ENCODE data around the gene ZFP64.

The ZFP64 gene

DNA sequence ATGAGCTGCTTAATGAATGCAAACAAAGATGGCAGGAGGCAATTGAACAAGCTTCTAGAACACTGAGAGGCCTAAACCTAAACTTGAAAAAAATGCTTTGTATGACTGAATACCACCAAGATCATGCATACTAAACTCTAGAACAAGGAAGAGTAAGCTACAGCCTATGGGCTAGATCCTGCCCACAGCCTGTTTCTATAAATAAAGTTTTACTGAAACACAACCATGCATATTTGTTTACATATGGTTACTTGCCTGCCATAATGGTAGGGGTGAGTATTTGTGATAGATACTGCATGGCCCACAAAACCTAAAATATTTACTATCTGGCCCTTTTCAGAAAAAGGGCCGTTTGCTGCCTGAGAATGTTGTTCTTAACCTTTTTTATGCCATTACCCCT, 37.0 kb downstream of the ZFP64 start:
- FAIRE-seq = no peak
- TF ChIP-seq, protein P1, sequence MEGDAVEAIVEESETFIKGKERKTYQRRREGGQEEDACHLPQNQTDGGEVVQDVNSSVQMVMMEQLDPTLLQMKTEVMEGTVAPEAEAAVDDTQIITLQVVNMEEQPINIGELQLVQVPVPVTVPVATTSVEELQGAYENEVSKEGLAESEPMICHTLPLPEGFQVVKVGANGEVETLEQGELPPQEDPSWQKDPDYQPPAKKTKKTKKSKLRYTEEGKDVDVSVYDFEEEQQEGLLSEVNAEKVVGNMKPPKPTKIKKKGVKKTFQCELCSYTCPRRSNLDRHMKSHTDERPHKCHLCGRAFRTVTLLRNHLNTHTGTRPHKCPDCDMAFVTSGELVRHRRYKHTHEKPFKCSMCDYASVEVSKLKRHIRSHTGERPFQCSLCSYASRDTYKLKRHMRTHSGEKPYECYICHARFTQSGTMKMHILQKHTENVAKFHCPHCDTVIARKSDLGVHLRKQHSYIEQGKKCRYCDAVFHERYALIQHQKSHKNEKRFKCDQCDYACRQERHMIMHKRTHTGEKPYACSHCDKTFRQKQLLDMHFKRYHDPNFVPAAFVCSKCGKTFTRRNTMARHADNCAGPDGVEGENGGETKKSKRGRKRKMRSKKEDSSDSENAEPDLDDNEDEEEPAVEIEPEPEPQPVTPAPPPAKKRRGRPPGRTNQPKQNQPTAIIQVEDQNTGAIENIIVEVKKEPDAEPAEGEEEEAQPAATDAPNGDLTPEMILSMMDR (IDR thresholded peaks at IDR 0.05; ENCODE audit: insufficient read depth, missing control alignments) = no peak

DNA sequence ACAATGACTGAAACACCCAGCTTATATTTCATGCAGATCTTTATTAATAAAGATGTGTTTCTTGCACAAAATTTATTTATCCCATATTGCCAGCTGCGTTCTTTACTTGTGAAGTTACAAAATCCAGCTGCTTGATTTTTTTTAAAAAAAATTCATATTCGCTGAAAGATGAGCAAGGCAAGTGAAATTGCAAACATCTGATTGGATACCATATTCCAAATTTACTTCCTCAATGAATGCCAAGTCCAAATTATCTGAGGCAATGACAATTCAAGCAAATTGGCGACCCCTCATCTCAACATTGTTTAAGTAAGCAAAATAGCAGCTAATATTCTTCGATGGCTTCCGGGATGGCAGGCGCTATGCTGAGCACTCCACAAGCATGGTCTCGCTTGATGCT, 37.7 kb downstream of the ZFP64 start:
- TF ChIP-seq, protein P1 (IDR thresholded peaks at IDR 0.05; ENCODE audit: insufficient read depth, missing control alignments) = no peak
- no peak for DNase-seq (ENCODE audit: insufficient read length, low spot score)
- no peak for FAIRE-seq

More for the DNA sequence above, 37.0 kb downstream of the ZFP64 start:
- DNase-seq (ENCODE audit: insufficient read length, low spot score) = no peak

DNA sequence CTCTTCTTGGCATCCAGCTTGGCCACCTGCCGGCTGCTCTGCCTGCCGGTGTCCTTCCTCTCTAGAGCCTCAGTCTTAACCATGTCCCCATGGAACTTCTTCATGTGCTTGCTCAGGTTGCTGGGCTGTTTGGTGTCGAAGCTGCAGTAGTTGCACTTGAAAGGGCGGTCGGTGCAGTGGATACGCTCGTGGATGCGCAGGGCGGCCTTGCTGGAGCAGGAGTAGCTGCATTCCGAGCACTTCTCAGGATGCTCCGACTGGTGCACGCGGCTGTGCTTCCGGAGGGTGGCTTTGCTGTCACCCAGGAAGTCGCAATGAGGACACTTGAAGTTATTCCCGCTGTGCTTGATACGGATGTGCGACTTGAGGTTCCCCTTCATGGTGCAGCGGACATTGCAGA, 38.7 kb downstream of the ZFP64 start:
- DNase-seq (ENCODE audit: insufficient read length, low spot score) (no peak), FAIRE-seq (no peak)
- TF ChIP-seq, protein P1 (IDR thresholded peaks at IDR 0.05; ENCODE audit: insufficient read depth, missing control alignments) = no peak

DNA sequence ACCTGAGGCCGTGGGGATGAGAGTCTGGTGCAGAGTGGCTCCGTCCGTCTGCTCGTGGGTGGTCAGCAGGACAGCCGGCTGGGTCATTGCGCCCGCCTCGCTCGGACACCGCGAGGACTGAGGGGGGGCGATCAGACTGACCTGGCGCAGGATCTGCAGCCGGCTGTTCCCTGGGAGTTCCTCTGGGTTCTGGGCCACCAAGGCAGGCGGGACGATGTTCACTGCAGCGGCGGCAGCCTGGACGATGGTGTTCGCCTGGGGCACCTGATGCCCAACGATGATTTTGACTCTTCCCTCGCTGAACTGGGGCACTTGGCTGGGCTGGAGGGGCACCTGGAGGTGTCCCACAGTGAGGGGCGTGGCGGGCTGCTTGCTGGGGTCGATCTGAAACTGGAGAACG, 39.2 kb downstream of the ZFP64 start:
- TF ChIP-seq, protein P1 (IDR thresholded peaks at IDR 0.05; ENCODE audit: insufficient read depth, missing control alignments) = no peak
- FAIRE-seq (no peak), DNase-seq (ENCODE audit: insufficient read length, low spot score) (no peak)

DNA sequence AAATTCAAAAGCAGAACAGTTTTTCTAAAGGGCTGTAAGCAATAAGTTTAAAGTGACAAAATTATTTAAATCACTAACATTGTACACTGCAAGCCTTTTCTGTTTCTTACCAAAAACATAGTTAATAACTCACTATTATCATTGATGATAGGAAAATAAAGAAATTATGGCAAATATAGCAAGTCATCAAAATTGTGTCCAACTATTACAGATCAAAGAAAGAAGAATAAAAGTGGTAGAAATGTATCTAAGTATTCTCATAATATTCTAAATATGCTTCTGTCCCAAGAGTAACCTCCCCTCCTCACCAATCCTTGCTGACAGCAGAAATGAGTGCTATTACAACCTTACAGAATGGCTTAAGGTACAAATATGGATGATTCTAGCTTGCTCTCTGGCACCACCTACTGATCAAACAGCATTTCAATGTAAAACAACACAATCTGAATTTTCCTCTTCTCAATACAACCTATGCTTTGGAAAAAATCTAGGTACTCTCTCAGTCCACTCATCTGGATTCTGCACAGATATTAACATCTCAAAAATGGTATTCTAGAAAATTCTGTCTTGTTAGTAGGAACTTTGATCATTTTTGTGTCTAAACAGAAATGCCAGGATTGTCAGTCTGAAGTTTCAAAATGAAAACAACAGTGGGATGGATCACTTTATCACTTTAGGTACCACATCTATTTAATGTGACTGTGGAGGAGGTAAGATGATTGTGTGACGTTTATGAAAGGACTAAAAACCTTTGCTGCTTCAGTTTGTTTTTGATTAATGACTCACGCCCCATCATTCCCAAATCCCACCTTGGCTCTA, 40.9 kb downstream of the ZFP64 start:
- peak; percentile 56 for FAIRE-seq
- TF ChIP-seq, protein P1 (IDR thresholded peaks at IDR 0.05; ENCODE audit: insufficient read depth, missing control alignments) = peak; percentile 77
- DNase-seq (ENCODE audit: insufficient read length, low spot score) = peak; percentile 28

DNA sequence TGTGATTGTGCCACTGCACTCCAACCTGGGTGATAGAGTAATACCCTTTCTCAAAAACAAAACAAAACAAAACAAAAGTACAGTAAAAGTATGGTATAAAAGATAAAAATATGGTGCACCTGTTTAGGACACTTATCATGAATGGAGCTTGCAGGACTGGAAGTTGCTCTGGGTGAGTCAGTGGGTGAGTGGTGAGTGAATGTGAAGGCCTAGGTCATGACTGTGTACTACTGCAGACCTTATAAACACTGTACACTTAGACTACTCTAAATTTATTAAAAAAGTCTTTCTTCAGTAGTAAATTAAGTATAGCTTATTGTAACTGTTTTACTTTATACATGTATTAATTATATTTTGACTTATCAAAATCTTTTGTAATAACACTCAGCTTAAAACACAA, 46.0 kb downstream of the ZFP64 start:
- TF ChIP-seq, protein P1 (IDR thresholded peaks at IDR 0.05; ENCODE audit: insufficient read depth, missing control alignments) = no peak
- DNase-seq (ENCODE audit: insufficient read length, low spot score) = no peak
- no peak for FAIRE-seq

DNA sequence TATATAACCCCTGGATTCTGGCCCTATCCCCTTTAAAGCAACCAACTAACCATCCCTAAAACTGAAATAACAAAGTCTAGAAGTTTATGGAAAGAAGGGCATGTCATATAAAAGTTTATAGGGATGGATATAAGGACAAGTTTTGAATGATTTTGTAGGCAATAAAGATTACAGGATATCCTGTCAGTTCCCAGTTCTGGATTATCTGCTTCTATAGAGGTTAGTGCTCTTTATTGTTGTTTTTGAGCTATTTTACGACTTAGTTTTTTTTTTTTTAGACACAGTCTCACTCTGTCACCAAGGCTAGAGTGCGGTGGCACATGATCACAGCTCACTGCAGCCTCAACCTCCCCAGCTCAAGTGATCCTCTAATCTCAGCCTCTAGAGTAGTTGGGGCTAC, 48.3 kb downstream of the ZFP64 start:
- DNase-seq (ENCODE audit: insufficient read length, low spot score) (no peak), FAIRE-seq (no peak)
- TF ChIP-seq, protein P1 (IDR thresholded peaks at IDR 0.05; ENCODE audit: insufficient read depth, missing control alignments) = no peak
